ENCODE data around the gene SPINK4.
A peak's percentile ranks its signal among the peaks of the same experiment; 100 is the strongest.

SPINK4 gene

DNA sequence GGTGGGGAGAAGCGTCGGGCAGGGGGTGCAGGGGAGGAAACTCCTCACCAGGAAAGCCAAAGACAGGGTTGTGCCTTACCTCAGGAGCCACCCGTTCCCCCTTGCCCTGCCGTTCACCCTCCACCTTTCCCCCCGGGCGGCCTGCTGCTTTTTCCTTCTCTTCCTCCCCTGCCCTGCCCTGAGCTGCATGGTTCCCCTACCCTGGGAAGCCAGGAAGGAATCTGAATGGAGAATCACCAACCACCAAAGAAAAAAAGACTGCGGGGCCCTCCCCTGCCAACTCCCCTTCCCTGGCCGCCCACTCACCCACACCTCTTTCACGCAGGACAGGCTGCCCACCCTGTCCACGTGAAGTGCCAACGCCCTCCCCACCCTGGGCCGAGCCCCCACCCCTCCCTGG is 49.5 kb downstream of the SPINK4 start:
- no peaks in the 10 kb centered on the region for H3K4me1 ChIP-seq (ENCODE audit: insufficient read depth, poor library complexity, severe bottlenecking)
- DNase-seq (ENCODE audit: low spot score) (no peak), ATAC-seq (ENCODE audit: low read depth) (no peak)
- H3K27me3 ChIP-seq (ENCODE audit: insufficient read depth, poor library complexity, severe bottlenecking), result no peaks in the 10 kb centered on the region
- H3K36me3 ChIP-seq (ENCODE audit: low read depth), result peaks cover 37% of the 10 kb centered on the region
- H3K4me3 ChIP-seq (ENCODE audit: severe bottlenecking), result peak overlapping the region; percentile 67
- H3K27ac ChIP-seq (ENCODE audit: poor library complexity, severe bottlenecking), result peak overlapping the region; percentile 88
- TF ChIP-seq, protein P1, sequence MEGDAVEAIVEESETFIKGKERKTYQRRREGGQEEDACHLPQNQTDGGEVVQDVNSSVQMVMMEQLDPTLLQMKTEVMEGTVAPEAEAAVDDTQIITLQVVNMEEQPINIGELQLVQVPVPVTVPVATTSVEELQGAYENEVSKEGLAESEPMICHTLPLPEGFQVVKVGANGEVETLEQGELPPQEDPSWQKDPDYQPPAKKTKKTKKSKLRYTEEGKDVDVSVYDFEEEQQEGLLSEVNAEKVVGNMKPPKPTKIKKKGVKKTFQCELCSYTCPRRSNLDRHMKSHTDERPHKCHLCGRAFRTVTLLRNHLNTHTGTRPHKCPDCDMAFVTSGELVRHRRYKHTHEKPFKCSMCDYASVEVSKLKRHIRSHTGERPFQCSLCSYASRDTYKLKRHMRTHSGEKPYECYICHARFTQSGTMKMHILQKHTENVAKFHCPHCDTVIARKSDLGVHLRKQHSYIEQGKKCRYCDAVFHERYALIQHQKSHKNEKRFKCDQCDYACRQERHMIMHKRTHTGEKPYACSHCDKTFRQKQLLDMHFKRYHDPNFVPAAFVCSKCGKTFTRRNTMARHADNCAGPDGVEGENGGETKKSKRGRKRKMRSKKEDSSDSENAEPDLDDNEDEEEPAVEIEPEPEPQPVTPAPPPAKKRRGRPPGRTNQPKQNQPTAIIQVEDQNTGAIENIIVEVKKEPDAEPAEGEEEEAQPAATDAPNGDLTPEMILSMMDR (IDR thresholded peaks at IDR 0.05; ENCODE audit: poor library complexity, severe bottlenecking), result no peak
- H3K9me3 ChIP-seq (ENCODE audit: severe bottlenecking), result no peaks in the 10 kb centered on the region

DNA sequence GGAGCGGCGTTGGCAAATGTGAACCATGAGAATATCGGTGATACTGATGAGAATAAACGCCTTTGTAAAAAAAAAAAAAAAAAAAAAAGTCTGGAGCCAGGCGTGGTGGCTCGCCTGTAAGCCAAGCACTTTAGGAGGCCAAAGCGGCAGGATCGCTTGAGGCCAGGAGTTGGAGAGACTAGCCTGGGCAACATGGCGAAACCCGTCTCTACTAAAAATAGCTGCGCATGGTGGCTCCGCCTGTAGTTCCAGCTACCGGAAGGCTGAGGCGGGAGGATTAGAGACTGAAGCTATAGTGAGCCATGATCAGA is 49.9 kb downstream of the SPINK4 start:
- Histone ChIP-seq H3K27me3 (ENCODE audit: insufficient read depth, poor library complexity, severe bottlenecking) (no peaks in the 10 kb centered on the region), H3K9me3 (ENCODE audit: severe bottlenecking) (no peaks in the 10 kb centered on the region), H3K4me1 (ENCODE audit: insufficient read depth, poor library complexity, severe bottlenecking) (no peaks in the 10 kb centered on the region), H3K4me3 (ENCODE audit: severe bottlenecking) (peak overlapping the region; percentile 67), H3K27ac (ENCODE audit: poor library complexity, severe bottlenecking) (peak overlapping the region; percentile 88), H3K36me3 (ENCODE audit: low read depth) (peaks cover 38% of the 10 kb centered on the region)
- ATAC-seq (ENCODE audit: low read depth) (peak; percentile 30), DNase-seq (ENCODE audit: low spot score) (no peak)
- TF ChIP-seq, protein P1 (IDR thresholded peaks at IDR 0.05; ENCODE audit: poor library complexity, severe bottlenecking), result no peak

- ATAC-seq (ENCODE audit: low read depth), result peak; percentile 86
- TF ChIP-seq, protein P1 (IDR thresholded peaks at IDR 0.05; ENCODE audit: poor library complexity, severe bottlenecking), result no peak
- peak; percentile 94 for DNase-seq (ENCODE audit: low spot score)
- H3K27me3 ChIP-seq (ENCODE audit: insufficient read depth, poor library complexity, severe bottlenecking), result no peaks in the 10 kb centered on the region
- peak within 1 kb of the TSS; percentile 88 for H3K27ac ChIP-seq (ENCODE audit: poor library complexity, severe bottlenecking)
- H3K9me3 ChIP-seq (ENCODE audit: severe bottlenecking), result no peaks in the 10 kb centered on the region
- no peaks in the 10 kb centered on the region for H3K4me1 ChIP-seq (ENCODE audit: insufficient read depth, poor library complexity, severe bottlenecking)
- H3K4me3 ChIP-seq (ENCODE audit: severe bottlenecking), result peak within 1 kb of the TSS; percentile 67
- H3K36me3 ChIP-seq (ENCODE audit: low read depth), result peaks cover 43% of the 10 kb centered on the region
Measured at GRCh38 chr9:33290247-33291030, 50.5 kb downstream of the SPINK4 start, which contains the start of gene NFX1. Gene NFX1, plus strand, starts transcription at chr9:33290516. Its CDS starts 57 bp downstream, at chr9:33290573.

GRCh38 chr9:33291031-33291397 is 51.0 kb downstream of the SPINK4 start:
- Histone ChIP-seq H3K27ac (ENCODE audit: poor library complexity, severe bottlenecking) (peak overlapping the region; percentile 88), H3K27me3 (ENCODE audit: insufficient read depth, poor library complexity, severe bottlenecking) (no peaks in the 10 kb centered on the region), H3K36me3 (ENCODE audit: low read depth) (peaks cover 49% of the 10 kb centered on the region), H3K9me3 (ENCODE audit: severe bottlenecking) (no peaks in the 10 kb centered on the region), H3K4me1 (ENCODE audit: insufficient read depth, poor library complexity, severe bottlenecking) (no peaks in the 10 kb centered on the region), H3K4me3 (ENCODE audit: severe bottlenecking) (peak overlapping the region; percentile 67)
- TF ChIP-seq, protein P1 (IDR thresholded peaks at IDR 0.05; ENCODE audit: poor library complexity, severe bottlenecking), result no peak
- ATAC-seq (ENCODE audit: low read depth) (no peak), DNase-seq (ENCODE audit: low spot score) (no peak)

DNA sequence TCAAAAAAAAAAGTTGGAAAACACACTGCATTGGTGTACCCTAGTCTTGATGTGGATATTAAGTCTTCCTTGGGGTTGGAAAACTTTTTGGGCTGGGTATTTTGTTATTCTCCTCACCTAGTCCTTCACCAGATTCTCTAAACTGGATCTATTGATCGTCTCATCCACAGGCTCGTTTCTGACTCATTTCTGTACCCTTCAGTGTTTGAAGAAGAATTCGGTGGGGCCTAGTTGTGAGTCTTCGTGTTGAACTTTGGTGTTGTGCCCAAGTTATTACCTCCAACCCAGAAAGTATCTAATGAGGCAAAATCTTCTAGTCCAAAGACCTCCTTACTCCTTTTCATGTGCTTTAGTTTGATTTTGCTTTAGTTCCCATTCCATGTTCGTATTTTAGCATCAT is 51.9 kb downstream of the SPINK4 start:
- H3K36me3 ChIP-seq (ENCODE audit: low read depth), result peaks cover 58% of the 10 kb centered on the region

More for the DNA sequence above, 51.9 kb downstream of the SPINK4 start:
- no peaks in the 10 kb centered on the region for H3K4me1 ChIP-seq (ENCODE audit: insufficient read depth, poor library complexity, severe bottlenecking)
- DNase-seq (ENCODE audit: low spot score), result no peak
- no peaks in the 10 kb centered on the region for H3K27me3 ChIP-seq (ENCODE audit: insufficient read depth, poor library complexity, severe bottlenecking)
- H3K27ac ChIP-seq (ENCODE audit: poor library complexity, severe bottlenecking), result no peak overlapping the region
- H3K4me3 ChIP-seq (ENCODE audit: severe bottlenecking), result no peak overlapping the region
- TF ChIP-seq, protein P1 (IDR thresholded peaks at IDR 0.05; ENCODE audit: poor library complexity, severe bottlenecking), result no peak
- ATAC-seq (ENCODE audit: low read depth), result no peak
- no peaks in the 10 kb centered on the region for H3K9me3 ChIP-seq (ENCODE audit: severe bottlenecking)
